K562 (cell line): ENCODE measurements around the gene ZNF552. TPM values are rescaled to one million over a fixed set of nuclear protein-coding genes. Genes with fewer than 3 reads are reported as not detected.
A peak's percentile ranks its signal among the peaks of the same experiment; 100 is the strongest.

Experiments
- ATAC-seq: fragments of 200-7000 bp; cut with Tn5 transposase; 3 replicates; pipeline ENCODE4 v1.9.1; 2020; ENCODE audit warnings: moderate library complexity
- BruUV-seq: library from RNA; stranded (reverse); fragments of 400-500 nt; replicated peaks from 2 replicates; lab custom pipeline; 2021; lab: Mats Ljungman, UMichigan
- CTCF ChIA-PET: fragments of 300-600 bp; formaldehyde crosslinking; extraction: SDS; loops from one replicate; lab custom pipeline; 2021; ENCODE audit warnings: low intra/inter-chr PET ratio; lab: Yijun Ruan, JAX
- POLR2A ChIA-PET: fragments of 300-600, 350-650 bp; sonication (Branson Sonifier 250); formaldehyde crosslinking; extraction: SDS; loops from one replicate; lab custom pipeline; 2021; ENCODE audit warnings: antibody characterized with exemption, inconsistent platforms; lab: Yijun Ruan, JAX
- DNase-seq, 4 experiments: peaks; one replicate each; pipeline versions ENCODE4 v3.0.0 to v3.0.0-alpha.2; 2011 to 2018; ENCODE audit warnings: low spot score in 3 of 4, mixed read lengths in 3 of 4; ENCODE audit errors: extremely low read depth in 1 of 4
- FAIRE-seq: peaks from 2 replicates; lab custom pipeline; 2011; peaks lifted over from hg19 to GRCh38; lab: Jason Lieb, UNC
- H2AFZ ChIP-seq: 2 replicates; pipeline ENCODE4 v1.6.0; 2011; ENCODE audit warnings: low read depth, low read length, control low read depth, inconsistent platforms
- H3K27ac ChIP-seq: fragments of 200-600 bp; 3 replicates; pipeline ENCODE4 v1.8.0; 2011; ENCODE audit warnings: low read depth, mild to moderate bottlenecking, control low read depth, inconsistent platforms, low read length, moderate library complexity, mixed read lengths; ENCODE audit errors: extremely low read depth
- H3K27me3 ChIP-seq, 2 experiments: fragments of 300-600 bp in 1 of 2; 2 replicates in 1 of 2; 3 replicates in 1 of 2; pipeline versions ENCODE4 v1.6.0 to v1.8.0; 2011; ENCODE audit warnings: inconsistent platforms in 2 of 2, low read length in 2 of 2, mild to moderate bottlenecking in 1 of 2, mixed read lengths in 1 of 2, moderate library complexity in 1 of 2; ENCODE audit not compliant: control insufficient read depth in 2 of 2, insufficient read depth in 2 of 2
- H3K36me3 ChIP-seq: fragments of 300-600 bp; 3 replicates; pipeline ENCODE4 v1.8.0; 2011; ENCODE audit warnings: mild to moderate bottlenecking, low read length, inconsistent platforms; ENCODE audit not compliant: control insufficient read depth, insufficient read depth
- H3K4me1 ChIP-seq, 2 experiments: fragments of 200-600 bp in 1 of 2; replicated peaks in 1 of 2; 2 replicates in 1 of 2; 3 replicates in 1 of 2; pipeline versions ENCODE4 v1.5.1 to v1.8.0; 2011; ENCODE audit warnings: inconsistent platforms in 2 of 2, low read length in 2 of 2, mild to moderate bottlenecking in 1 of 2, mixed read lengths in 1 of 2, moderate library complexity in 1 of 2; ENCODE audit not compliant: control insufficient read depth in 2 of 2, insufficient read depth in 2 of 2
- H3K4me2 ChIP-seq: 2 replicates; pipeline ENCODE4 v1.6.1; 2011; ENCODE audit warnings: low read length, control low read depth, inconsistent platforms, mixed read lengths; ENCODE audit not compliant: insufficient read depth
- H3K4me3 ChIP-seq: fragments of 200-600 bp; sonication (generic), shearing (Covaris generic); 2 replicates; pipeline ENCODE4 v1.5.1; 2016; ENCODE audit warnings: control low read depth, inconsistent platforms
- H3K79me2 ChIP-seq: fragments of 200-600 bp; 3 replicates; pipeline ENCODE4 v1.8.0; 2011; ENCODE audit warnings: low read length, inconsistent platforms; ENCODE audit not compliant: control insufficient read depth, insufficient read depth
- H3K9ac ChIP-seq, 2 experiments: 2 replicates each; pipeline versions ENCODE4 v1.6.0 to v1.6.1; 2011; ENCODE audit warnings: low read depth in 2 of 2, low read length in 2 of 2, control low read depth in 1 of 2, inconsistent platforms in 1 of 2, mild to moderate bottlenecking in 1 of 2, mixed read lengths in 1 of 2; ENCODE audit not compliant: insufficient read depth in 1 of 2
- H3K9me1 ChIP-seq: one replicate; pipeline ENCODE4 v1.6.0; 2011; ENCODE audit warnings: inconsistent platforms, mild to moderate bottlenecking, low read length, moderate library complexity; ENCODE audit not compliant: control insufficient read depth, insufficient read depth
- H3K9me3 ChIP-seq: replicated peaks from 2 replicates; pipeline ENCODE4 v1.5.1; 2011; ENCODE audit warnings: low read depth, low read length, inconsistent platforms; ENCODE audit not compliant: control insufficient read depth, insufficient read depth
- H4K20me1 ChIP-seq: replicated peaks from 2 replicates; pipeline ENCODE4 v1.6.1; 2011; ENCODE audit warnings: low read length, inconsistent platforms, mixed read lengths; ENCODE audit not compliant: control insufficient read depth, insufficient read depth
- CBX2 ChIP-seq: fragments of 200-600 bp; sonication (generic); IDR thresholded peaks from one replicate; pipeline ENCODE4 v1.6.1; 2012; ENCODE audit warnings: mild to moderate bottlenecking, low read length, inconsistent platforms; ENCODE audit not compliant: insufficient read depth, poor library complexity, severe bottlenecking
- GATAD2B ChIP-seq: fragments of 450-650 bp; IDR thresholded peaks from 2 replicates; pipeline ENCODE4 v1.6.1; 2017; ENCODE audit warnings: mild to moderate bottlenecking, borderline replicate concordance
- HDAC1 ChIP-seq, 2 experiments: fragments of 450-650 bp; IDR thresholded peaks; 2 replicates each; pipeline ENCODE4 v1.6.1; 2016 to 2017; ENCODE audit warnings: inconsistent platforms in 1 of 2, mild to moderate bottlenecking in 1 of 2, moderate library complexity in 1 of 2
- JUND ChIP-seq, 2 experiments: IDR thresholded peaks; 2 replicates in 1 of 2; 3 replicates in 1 of 2; pipeline ENCODE4 v1.6.1; 2011; ENCODE audit warnings: borderline replicate concordance in 2 of 2, low read depth in 2 of 2, low read length in 2 of 2, improper control_type of control experiment in 1 of 2, missing biosample characterization in 1 of 2, missing genetic modification characterization in 1 of 2, missing genetic modification reagents in 1 of 2
- NRF1 ChIP-seq, 2 experiments: fragments of 450-650 bp; IDR thresholded peaks in 1 of 2; conservative IDR thresholded peaks in 1 of 2; 2 replicates each; pipeline ENCODE4 v1.6.1; 2014; ENCODE audit warnings: mild to moderate bottlenecking in 2 of 2
- POLR2H ChIP-seq: IDR thresholded peaks from 2 replicates; pipeline ENCODE4 v1.6.1; 2016; ENCODE audit warnings: missing genetic modification characterization, low read depth, mild to moderate bottlenecking, control low read depth, missing compliant biosample characterization, moderate library complexity
- SRSF1 ChIP-seq: fragments of 200-400 bp; formaldehyde crosslinking; IDR thresholded peaks from 2 replicates; pipeline ENCODE4 v1.6.1; 2017; ENCODE audit warnings: mild to moderate bottlenecking, low read depth, low read length, moderate library complexity
- TRIM24 ChIP-seq, 2 experiments: fragments of 450-650 bp; IDR thresholded peaks; 2 replicates each; pipeline ENCODE4 v1.6.1; 2016
- ZNF766 ChIP-seq: fragments of 200-800 bp; sonication (Bioruptor generic); conservative IDR thresholded peaks from 2 replicates; pipeline ENCODE4 v1.6.1; 2016; ENCODE audit warnings: missing genetic modification characterization, missing compliant biosample characterization
- WGBS: fragments of 100-300 bp; shearing (Covaris generic); methylation state at CpG from one replicate; pipeline ENCODE4 v1.1.6; 2016; ENCODE audit warnings: low coverage, mixed read lengths; ENCODE audit not compliant: insufficient coverage; ENCODE audit errors: missing lambda C conversion rate; 5-methylcytosine and 5-hydroxymethylcytosine counted together
- in situ Hi-C: fragments of 300-500 bp; cut with MboI; formaldehyde crosslinking; loops from 4 replicates; pipeline ENCODE4 v1.15.0; 2018; ENCODE audit warnings: inconsistent platforms, mixed read lengths
- intact Hi-C: fragments of 100-400 bp; cut with micrococcal nuclease; formaldehyde crosslinking; loops from 2 replicates; pipeline ENCODE4 v1.14.2; 2022
- polyA plus RNA-seq, 8 experiments: library from polyadenylated mRNA; depleted of rRNA in 4 of 8; stranded (reverse) in 5 of 8; unstranded in 3 of 8; fragments of >200 nt; fragmentation: Nextera tagmentation in 2 of 8; fragmentation: Illumina TruSeq in 1 of 8; extraction: Ambion mirVana in 2 of 8; extraction: Trizol in 1 of 8; gene quantifications; 2 replicates each; pipeline versions ENCODE4 v1.2.1 to v1.2.3, GENCODE V29; 2011 to 2014; ENCODE audit warnings: inconsistent platforms in 1 of 8, missing spikeins in 1 of 8
- total RNA-seq, 7 experiments: library from RNA; depleted of rRNA in 6 of 7; stranded (reverse); fragments of >200 nt in 6 of 7; fragmentation: Illumina TruSeq in 2 of 7; extraction: Trizol in 2 of 7; gene quantifications; 2 replicates each; pipeline versions ENCODE4 v1.2.1 to v1.2.3, GENCODE V29; 2011 to 2021; ENCODE audit warnings: low replicate concordance in 1 of 7
- TF ChIP-seq, protein P1 (sequence below): fragments of 450-650 bp; formaldehyde crosslinking; IDR thresholded peaks from 2 replicates; pipeline ENCODE4 v1.4.0; 2022; ENCODE audit warnings: mild to moderate bottlenecking, moderate library complexity
- TF ChIP-seq, protein P2 (sequence below): fragments of 450-650 bp; IDR thresholded peaks from 2 replicates; pipeline ENCODE4 v1.6.1; 2016
- TF ChIP-seq, protein P3 (sequence below): sonication (generic); formaldehyde crosslinking; IDR thresholded peaks from 2 replicates; pipeline ENCODE4 v1.8.0; 2022; ENCODE audit warnings: mild to moderate bottlenecking, missing genetic modification reagents
- TF ChIP-seq, protein P4 (sequence below): fragments of 250-450 bp; sonication (Bioruptor Pico); IDR thresholded peaks from 2 replicates; pipeline ENCODE4 v1.4.0; 2020; ENCODE audit warnings: mild to moderate bottlenecking
- TF ChIP-seq, protein P5 (sequence below): fragments of 200-800 bp; sonication (Bioruptor generic); IDR thresholded peaks from 2 replicates; pipeline ENCODE4 v1.6.1; 2017; ENCODE audit warnings: missing genetic modification characterization, missing compliant biosample characterization

ZNF552 gene
- total and polyA plus RNA-seq, 9 of the 15 experiments (the other 6 are each of a cell fraction or from before 2014, with no cell fraction given): 4.4 to 12.4 (median 8.5) TPM

DNA sequence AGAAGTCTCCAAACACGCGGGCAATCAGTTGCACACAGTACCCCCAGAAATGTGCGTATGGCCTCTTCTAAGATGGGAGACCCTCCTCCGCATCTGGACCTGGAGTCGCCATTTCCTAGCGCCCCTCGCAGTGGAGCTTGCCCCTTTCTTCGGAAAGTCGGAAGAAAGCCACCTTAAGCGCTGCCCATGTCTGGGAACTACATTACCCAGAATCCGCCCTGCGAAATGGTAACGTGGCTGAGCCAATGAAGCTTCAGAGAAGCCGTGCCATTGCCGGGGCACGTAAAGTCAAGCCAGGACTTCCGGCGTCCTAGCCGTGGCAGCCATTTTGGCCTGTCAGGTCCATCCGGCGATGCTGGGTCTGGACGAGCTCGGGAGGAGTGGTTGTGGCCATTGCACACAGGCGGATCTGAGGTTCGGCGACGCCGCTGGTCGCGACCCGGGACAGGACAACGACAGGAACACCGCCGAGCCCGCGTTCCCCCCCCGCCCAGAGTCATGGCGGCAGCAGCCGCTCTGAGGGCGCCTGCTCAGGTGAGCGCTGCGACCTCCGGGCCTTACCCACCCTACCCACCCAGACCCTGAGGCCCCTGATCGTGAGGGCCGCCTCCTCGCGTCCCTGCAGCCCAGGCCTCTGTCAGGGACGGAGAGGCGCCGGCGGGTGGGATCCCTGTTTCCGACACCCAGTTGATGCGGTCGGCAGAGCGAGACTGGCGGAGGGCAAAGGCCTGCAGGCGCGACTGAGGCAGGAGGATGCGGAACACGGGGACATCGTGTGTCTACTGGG, 45.2 kb downstream of the ZNF552 start, which contains the start of gene ZNF586:
TSS of gene ZNF586 (plus strand) at position 332 of the 787 bp plus-strand sequence. CDS start at position 499, 167 bp downstream.
- H3K27me3 ChIP-seq: no peaks in the 10 kb centered on the region
- H3K36me3 ChIP-seq: peaks cover 27% of the 10 kb centered on the region; the same call in 2 of the 3 replicates
- peak; percentile 100 for ATAC-seq
- H3K27ac ChIP-seq: peak within 1 kb of the TSS; percentile 70
- ChIA-PET CTCF (no interaction called here), POLR2A (interaction anchor here (0.6 to 1.3 kb wide), 8 partner anchors 10 to 129 kb away, joined by 3 to 7 read pairs (median 3); partner anchors contain the start of genes ZNF551, ZNF587B and ZNF776)
- H3K79me2 ChIP-seq: peaks cover 43% of the 10 kb centered on the region
- intact Hi-C loops (no loop called here), in situ Hi-C loops (no loop called here)
- H3K4me3 ChIP-seq: peak within 1 kb of the TSS; percentile 60
- H3K9me1 ChIP-seq: no peaks in the 10 kb centered on the region
- H4K20me1 ChIP-seq: no peaks in the 10 kb centered on the region
- DNase-seq: peak; percentile 90 to 95 (median 92)
- peak; percentile 99 for FAIRE-seq
- BruUV-seq: no TSS peak
- peak within 1 kb of the TSS; percentile 94 for H2AFZ ChIP-seq
- 6% methylated on average over 47 of the region's 61 CpGs for WGBS
- peak within 1 kb of the TSS; percentile 84 for H3K4me2 ChIP-seq
- peak within 1 kb of the TSS; percentile 74 to 94 for H3K9ac ChIP-seq
- peaks cover 6% of the 10 kb centered on the region for H3K9me3 ChIP-seq
- peaks cover 3 to 15% of the 10 kb centered on the region in 2 experiments; a peak in 4 of 5 replicates for H3K4me1 ChIP-seq
- TF ChIP-seq, protein P1, sequence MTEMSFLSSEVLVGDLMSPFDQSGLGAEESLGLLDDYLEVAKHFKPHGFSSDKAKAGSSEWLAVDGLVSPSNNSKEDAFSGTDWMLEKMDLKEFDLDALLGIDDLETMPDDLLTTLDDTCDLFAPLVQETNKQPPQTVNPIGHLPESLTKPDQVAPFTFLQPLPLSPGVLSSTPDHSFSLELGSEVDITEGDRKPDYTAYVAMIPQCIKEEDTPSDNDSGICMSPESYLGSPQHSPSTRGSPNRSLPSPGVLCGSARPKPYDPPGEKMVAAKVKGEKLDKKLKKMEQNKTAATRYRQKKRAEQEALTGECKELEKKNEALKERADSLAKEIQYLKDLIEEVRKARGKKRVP: no peak
- TF ChIP-seq, protein P2, sequence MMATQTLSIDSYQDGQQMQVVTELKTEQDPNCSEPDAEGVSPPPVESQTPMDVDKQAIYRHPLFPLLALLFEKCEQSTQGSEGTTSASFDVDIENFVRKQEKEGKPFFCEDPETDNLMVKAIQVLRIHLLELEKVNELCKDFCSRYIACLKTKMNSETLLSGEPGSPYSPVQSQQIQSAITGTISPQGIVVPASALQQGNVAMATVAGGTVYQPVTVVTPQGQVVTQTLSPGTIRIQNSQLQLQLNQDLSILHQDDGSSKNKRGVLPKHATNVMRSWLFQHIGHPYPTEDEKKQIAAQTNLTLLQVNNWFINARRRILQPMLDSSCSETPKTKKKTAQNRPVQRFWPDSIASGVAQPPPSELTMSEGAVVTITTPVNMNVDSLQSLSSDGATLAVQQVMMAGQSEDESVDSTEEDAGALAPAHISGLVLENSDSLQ: peak; percentile 76
- TF ChIP-seq POLR2H (no peak), JUND (IDR thresholded peaks at IDR 0.05; ENCODE audit: borderline replicate concordance, low read depth, low read length) (no peak), JUND (tag; IDR thresholded peaks at IDR 0.05; ENCODE audit: borderline replicate concordance, low read depth, low read length) (0 out of 3 replicates have a peak, but pooled peaks have one; percentile 23), ZNF766 (CRISPR knock-in tag) (peak; percentile 65), NRF1 (conservative IDR thresholded peaks at IDR 0.05 in 1 of 2, IDR thresholded peaks at IDR 0.05 in 1 of 2) (peak; percentile 23 to 30; a peak in 1 of 4 replicates), TRIM24 (IDR thresholded peaks at IDR 0.05) (no peak), SRSF1 (0 out of 2 replicates have a peak, but pooled peaks have one; percentile 84), GATAD2B (no peak), HDAC1 (IDR thresholded peaks at IDR 0.05) (peak in 1 of 2 experiments; percentile 13; a peak in 1 of 4 replicates), CBX2 (no peak)
- TF ChIP-seq, protein P3, sequence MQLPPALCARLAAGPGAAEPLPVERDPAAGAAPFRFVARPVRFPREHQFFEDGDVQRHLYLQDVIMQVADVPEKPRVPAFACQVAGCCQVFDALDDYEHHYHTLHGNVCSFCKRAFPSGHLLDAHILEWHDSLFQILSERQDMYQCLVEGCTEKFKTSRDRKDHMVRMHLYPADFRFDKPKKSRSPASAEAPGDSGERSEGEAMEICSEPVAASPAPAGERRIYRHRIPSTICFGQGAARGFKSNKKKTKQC (CRISPR knock-in tag): peak; percentile 66; the same call in 1 of the 2 replicates
- TF ChIP-seq, protein P4, sequence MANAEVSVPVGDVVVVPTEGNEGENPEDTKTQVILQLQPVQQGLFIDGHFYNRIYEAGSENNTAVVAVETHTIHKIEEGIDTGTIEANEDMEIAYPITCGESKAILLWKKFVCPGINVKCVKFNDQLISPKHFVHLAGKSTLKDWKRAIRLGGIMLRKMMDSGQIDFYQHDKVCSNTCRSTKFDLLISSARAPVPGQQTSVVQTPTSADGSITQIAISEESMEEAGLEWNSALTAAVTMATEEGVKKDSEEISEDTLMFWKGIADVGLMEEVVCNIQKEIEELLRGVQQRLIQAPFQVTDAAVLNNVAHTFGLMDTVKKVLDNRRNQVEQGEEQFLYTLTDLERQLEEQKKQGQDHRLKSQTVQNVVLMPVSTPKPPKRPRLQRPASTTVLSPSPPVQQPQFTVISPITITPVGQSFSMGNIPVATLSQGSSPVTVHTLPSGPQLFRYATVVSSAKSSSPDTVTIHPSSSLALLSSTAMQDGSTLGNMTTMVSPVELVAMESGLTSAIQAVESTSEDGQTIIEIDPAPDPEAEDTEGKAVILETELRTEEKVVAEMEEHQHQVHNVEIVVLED (CRISPR knock-in tag): peak; percentile 95
- TF ChIP-seq, protein P5, sequence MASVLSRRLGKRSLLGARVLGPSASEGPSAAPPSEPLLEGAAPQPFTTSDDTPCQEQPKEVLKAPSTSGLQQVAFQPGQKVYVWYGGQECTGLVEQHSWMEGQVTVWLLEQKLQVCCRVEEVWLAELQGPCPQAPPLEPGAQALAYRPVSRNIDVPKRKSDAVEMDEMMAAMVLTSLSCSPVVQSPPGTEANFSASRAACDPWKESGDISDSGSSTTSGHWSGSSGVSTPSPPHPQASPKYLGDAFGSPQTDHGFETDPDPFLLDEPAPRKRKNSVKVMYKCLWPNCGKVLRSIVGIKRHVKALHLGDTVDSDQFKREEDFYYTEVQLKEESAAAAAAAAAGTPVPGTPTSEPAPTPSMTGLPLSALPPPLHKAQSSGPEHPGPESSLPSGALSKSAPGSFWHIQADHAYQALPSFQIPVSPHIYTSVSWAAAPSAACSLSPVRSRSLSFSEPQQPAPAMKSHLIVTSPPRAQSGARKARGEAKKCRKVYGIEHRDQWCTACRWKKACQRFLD (CRISPR knock-in tag): peak; percentile 53; the same call in 1 of the 2 replicates
